CD4-positive, alpha-beta T cell treated with Interleukin-6 for 4 hours (primary cell): Measurements from ENCODE around the gene ID3.

ENCODE experiments used
- DNase-seq: peaks from one replicate; pipeline ENCODE4 v3.0.0-alpha.2; 2020; ENCODE audit warnings: mixed read lengths

The ID3 gene

GRCh38 chr1:23559136-23559984, at the start of gene ID3:
Gene ID3, minus strand, starts transcription at chr1:23559501. Its CDS starts 75 bp downstream, at chr1:23559426.
- DNase-seq = peak; percentile 95

DNA sequence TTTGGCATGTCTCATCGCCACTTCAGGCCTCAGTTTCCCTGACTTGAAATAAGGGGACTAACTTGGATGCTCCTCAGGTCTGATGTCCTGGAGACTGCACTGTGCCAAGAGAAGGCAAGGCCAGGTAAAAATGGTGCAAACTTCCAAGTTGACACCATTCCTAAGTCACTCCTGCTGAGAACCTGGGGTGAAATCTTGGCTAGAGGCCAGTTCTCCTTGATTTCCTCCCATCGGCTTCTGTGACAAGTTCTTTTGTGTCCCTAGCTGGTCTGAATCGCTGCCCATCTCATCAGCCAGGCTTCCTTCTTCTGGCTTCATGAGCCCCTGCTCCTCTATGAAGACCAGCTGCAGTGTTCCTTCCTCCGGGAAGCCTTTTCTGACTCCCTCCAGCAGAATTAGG, 48.6 kb upstream of the ID3 start:
- DNase-seq = no peak

DNA sequence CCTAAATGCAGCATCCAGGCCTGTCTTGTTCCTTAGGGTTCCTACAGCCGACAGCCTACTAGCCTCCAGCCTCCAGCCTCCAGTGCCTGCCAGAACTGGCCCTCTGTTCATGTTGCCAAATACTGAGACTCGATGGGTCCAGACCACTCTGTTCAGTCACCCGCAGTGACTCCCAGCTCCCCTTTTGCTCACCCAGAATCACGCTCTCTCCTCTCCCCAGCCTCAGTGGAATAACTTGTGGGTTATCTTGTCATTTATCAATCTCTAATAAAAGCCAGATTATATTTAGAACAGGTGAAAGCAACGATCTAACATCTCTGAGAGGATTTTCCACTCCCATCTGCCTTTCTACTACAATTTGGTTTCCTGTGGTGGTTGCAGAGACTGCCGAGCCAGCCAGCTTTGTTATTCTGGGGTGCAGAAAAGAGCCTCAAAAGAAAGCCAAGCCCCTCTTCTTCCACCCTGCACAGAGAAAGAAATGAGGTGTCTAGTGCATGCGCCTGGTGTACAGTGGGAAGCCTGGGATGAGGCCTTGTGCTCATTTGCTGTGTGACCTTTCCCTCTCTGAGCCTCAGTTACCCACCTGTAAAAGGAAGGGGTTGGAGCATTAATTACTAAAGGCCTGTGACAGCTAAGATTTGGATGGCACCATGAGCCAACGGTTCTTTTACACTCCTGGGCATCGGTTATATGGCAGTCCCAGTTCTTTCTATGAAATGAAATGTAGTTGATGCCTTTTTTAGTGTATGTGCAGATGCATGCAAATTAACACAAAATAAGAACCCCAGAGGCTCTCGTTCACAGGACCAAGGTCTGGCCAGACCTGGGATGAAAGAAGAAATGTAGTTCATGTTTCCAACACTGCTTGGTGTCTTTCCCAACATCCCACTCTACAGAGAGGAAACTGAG, 42.9 kb upstream of the ID3 start:
- DNase-seq = peak; percentile 61

- DNase-seq = peak; percentile 63
These were observed 42.0 kb upstream of the ID3 start for GRCh38 chr1:23601135-23601967.

- DNase-seq = no peak
These were observed 41.0 kb upstream of the ID3 start for GRCh38 chr1:23600283-23600682.

GRCh38 chr1:23599125-23599524, 39.8 kb upstream of the ID3 start:
- DNase-seq = no peak

- no peak for DNase-seq
These were observed 39.1 kb upstream of the ID3 start for GRCh38 chr1:23598424-23598823.

GRCh38 chr1:23597635-23598388, 38.5 kb upstream of the ID3 start:
- DNase-seq = no peak

GRCh38 chr1:23596382-23597358, 37.4 kb upstream of the ID3 start:
- no peak for DNase-seq

- DNase-seq = peak; percentile 36
These were observed 35.6 kb upstream of the ID3 start for GRCh38 chr1:23594927-23595353.

DNA sequence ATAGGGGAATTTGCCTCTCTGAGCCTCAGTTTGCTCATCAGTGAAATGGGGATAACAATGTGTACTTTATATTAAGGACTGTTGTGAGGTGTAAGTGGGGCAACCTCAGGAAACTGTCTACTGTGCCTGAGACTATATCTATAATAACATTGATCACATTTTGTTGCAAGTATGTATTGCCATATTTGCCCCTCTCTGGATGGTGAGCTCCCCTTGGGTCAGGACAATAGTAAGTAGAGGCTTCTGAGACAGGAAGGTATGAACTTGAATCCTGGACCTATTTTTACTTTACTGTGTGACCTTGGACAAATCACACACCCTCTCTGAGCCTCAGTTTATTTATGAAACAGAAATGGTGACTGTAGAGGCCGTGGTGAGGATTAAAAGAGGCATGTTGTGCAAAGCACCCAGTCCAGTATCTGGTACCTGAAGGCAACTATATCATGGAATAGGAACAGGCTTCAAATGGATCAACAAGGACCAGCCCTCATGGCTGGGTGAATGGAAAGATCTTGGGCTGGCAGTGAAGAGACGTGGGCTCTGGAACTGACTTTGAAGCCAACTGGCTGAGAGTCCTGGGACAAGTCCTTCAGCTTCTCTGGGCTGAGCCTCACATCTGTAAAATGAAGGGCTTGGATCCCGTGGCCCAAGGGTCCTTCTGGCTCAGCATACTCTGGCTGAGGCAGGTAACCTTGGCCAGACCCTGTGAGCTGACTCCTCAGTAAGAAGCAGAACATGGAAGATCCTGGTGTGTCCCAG, 35.0 kb upstream of the ID3 start:
- no peak for DNase-seq

DNA sequence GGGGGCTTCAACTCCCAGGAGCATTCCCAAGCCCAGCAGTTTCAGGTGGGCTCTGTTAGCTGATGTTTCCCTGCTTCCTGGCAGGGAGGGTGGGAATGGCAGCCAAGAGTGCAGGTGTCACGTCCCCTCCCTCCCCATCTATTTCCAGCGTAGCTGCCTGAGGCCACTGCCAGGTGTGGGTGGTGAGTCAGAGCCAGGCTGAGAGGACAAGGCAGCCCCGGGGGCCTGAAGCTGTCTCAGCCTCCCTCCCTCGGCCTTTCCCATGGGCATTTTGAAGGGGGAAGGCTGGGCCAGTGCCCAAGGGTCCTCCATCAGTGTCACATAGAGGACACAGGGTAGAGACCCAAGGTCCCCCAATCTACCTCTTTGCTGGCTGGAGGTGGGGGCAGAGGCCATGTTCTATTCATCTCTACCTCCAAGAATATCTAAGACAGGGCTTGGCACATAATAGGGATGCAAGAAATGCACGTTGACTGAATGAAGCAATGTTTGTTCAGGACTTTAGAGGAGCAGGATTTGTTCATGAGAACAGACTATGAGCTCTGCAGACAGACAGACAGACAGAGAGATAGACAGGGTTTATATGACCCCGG, 34.4 kb upstream of the ID3 start:
- DNase-seq = peak; percentile 38

DNA sequence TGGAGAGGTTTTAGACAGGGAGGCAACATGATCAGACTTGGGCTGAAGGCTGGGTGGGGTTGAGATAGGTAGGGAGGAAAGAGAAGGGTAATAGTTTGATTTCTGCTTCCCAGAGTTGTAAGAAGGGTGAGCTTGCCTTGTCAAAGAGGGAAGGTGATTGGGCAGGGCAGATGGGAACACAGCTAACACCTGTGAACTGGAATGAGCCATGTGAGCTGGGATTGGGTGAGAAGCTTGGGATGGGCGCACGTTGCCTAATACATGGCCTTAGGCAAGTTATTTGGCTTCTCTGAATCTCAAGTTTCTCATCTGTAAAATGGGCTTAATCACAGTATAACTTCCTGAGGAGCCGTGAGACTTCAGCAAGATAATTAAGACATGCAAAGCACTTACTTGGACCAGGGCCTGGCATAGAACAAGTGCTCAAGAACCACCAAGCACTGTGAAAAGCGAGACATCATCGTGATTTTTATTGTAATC, 33.8 kb upstream of the ID3 start:
- no peak for DNase-seq

GRCh38 chr1:23592209-23592892, 33.0 kb upstream of the ID3 start:
- no peak for DNase-seq

DNA sequence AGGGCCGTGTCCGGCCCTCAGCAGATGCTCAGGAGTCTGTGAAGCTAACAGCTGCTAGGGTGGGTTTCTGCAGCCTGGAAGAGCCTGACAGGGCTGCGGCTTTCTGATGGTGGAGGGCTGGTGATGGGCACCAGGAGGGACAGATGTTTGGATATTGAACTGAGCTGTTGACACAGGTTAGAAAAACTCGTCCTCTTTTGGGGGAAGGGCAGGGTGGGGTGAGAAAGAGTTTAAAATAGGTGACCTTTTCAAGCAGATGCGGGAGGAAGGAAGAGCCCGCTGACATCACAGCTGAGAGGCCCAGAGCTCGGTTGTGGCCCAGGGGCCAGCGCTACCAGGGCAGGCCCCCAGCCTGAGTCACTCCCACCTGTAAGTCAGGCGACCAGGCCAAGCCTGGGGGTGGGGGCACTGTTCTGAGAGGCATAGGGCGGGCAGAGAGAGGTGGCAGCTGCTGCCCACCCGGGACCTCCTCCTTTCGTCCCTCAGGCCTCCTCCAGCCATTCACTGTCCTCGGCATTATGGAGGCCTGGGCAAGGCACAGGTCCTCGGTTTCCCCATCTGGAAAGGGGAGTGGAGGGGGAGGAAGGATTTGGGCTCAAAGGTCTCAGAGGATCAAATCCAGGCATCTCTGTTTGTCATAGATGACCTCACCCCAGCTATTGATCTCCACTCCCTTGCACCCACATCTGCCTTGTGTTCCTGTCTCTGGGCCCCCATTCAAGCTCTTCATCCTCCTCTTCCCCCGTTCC, 32.3 kb upstream of the ID3 start:
- DNase-seq = peak; percentile 64

- DNase-seq = no peak
These were observed 30.9 kb upstream of the ID3 start for GRCh38 chr1:23590058-23590783.

- no peak for DNase-seq
These were observed 30.3 kb upstream of the ID3 start for GRCh38 chr1:23589585-23589986.
